Fibroblast of pulmonary artery (primary cell): ENCODE data around the gene TMEM108.

Source experiments
- DNase-seq: peaks from one replicate; pipeline ENCODE4 v3.0.0-alpha.2; 2010; ENCODE audit warnings: low read depth
- H3K4me3 ChIP-seq: replicated peaks from 2 replicates; pipeline ENCODE4 v1.5.1; 2011; ENCODE audit warnings: low read depth, mild to moderate bottlenecking, control low read depth, low read length, moderate library complexity
- CTCF ChIP-seq: IDR thresholded peaks from 2 replicates; pipeline ENCODE4 v1.5.1; 2011; ENCODE audit warnings: mild to moderate bottlenecking, control low read depth, low read length, inconsistent platforms; ENCODE audit errors: missing control alignments

TMEM108 gene

GRCh38 chr3:133394561-133395311 is 356.5 kb downstream of the TMEM108 start:
- no peak overlapping the region for H3K4me3 ChIP-seq
- TF ChIP-seq CTCF, result no peak
- peak; percentile 11 for DNase-seq

GRCh38 chr3:133396906-133397305 is 358.7 kb downstream of the TMEM108 start:
- no peak for DNase-seq
- no peak overlapping the region for H3K4me3 ChIP-seq
- TF ChIP-seq CTCF, result no peak

GRCh38 chr3:133400006-133400515 is 361.9 kb downstream of the TMEM108 start, which contains the start of gene BFSP2:
TSS of gene BFSP2 (plus strand) at chr3:133400056. CDS start at chr3:133400084, 28 bp downstream.
- no peak for TF ChIP-seq CTCF
- no peak for DNase-seq
- no peak within 1 kb of the TSS for H3K4me3 ChIP-seq

GRCh38 chr3:133401374-133402135 is 363.4 kb downstream of the TMEM108 start:
- TF ChIP-seq CTCF, result no peak
- peak; percentile 41 for DNase-seq

GRCh38 chr3:133404920-133405319 is 366.7 kb downstream of the TMEM108 start:
- DNase-seq, result no peak
- TF ChIP-seq CTCF, result no peak
- H3K4me3 ChIP-seq, result no peak overlapping the region

More at GRCh38 chr3:133401374-133402135, 363.4 kb downstream of the TMEM108 start:
- H3K4me3 ChIP-seq, result no peak overlapping the region

- no peak overlapping the region for H3K4me3 ChIP-seq
- no peak for TF ChIP-seq CTCF
- DNase-seq, result no peak
These were observed 370.2 kb downstream of the TMEM108 start for GRCh38 chr3:133408366-133408765.
